VCaP (cell line): Measurements from ENCODE around the gene CCDC102A.

Experiments
- H3K27ac ChIP-seq: fragments of 450-650 bp; 2 replicates; pipeline ENCODE4 v1.5.1; 2017
- CTCF ChIP-seq: fragments of 450-650 bp; conservative IDR thresholded peaks from 2 replicates; pipeline ENCODE4 v1.5.1; 2017; ENCODE audit warnings: mild to moderate bottlenecking, moderate library complexity

CCDC102A gene

DNA sequence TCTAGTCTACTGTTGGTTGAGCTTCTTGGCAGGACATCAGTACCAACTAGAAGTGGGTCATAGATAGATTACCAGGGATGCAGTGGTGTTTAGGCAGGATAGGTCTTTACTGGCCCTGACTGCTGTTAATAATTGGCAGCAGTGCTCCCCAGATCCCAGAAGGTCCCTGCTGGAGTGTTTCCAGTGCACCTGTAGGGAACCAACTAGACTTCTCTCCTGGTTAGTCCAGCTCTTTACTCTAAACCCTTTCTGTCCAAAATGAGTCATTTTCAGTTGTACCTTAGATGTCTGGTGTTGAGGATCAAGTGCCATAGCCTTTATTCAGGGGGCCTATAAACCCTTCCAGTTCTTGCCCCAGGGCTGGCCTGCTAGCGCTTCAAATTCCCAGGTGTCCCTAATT, 65.2 kb downstream of the CCDC102A start:
- H3K27ac ChIP-seq = no peak overlapping the region
- no peak for TF ChIP-seq CTCF

GRCh38 chr16:57470711-57471110, 65.7 kb downstream of the CCDC102A start:
- no peak overlapping the region for H3K27ac ChIP-seq
- TF ChIP-seq CTCF = no peak

GRCh38 chr16:57469917-57470470, 66.4 kb downstream of the CCDC102A start:
- no peak overlapping the region for H3K27ac ChIP-seq
- TF ChIP-seq CTCF = no peak

DNA sequence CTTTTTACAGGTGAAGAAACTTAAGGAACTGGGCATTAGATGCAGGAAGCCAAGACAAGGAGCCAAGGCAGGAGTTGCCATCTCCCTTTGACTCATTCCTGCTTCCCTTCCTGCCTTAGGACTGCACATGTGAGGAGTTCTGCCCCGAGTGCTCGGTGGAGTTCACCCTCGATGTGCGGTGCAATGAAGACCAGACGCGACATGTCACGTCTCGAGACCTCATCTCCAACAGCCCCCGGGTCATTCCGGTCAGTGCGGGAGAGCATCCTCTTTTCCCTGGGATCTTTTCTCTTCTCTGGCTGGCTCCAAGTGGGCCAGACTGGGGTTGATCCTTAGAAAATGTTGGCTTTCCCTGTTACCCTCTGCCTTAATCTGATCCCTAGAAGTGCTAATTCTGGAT, 67.3 kb downstream of the CCDC102A start:
- TF ChIP-seq CTCF = no peak

GRCh38 chr16:57468346-57468745, 68.0 kb downstream of the CCDC102A start:
- no peak for TF ChIP-seq CTCF

More for the DNA sequence above, 67.3 kb downstream of the CCDC102A start:
- H3K27ac ChIP-seq = no peak overlapping the region

DNA sequence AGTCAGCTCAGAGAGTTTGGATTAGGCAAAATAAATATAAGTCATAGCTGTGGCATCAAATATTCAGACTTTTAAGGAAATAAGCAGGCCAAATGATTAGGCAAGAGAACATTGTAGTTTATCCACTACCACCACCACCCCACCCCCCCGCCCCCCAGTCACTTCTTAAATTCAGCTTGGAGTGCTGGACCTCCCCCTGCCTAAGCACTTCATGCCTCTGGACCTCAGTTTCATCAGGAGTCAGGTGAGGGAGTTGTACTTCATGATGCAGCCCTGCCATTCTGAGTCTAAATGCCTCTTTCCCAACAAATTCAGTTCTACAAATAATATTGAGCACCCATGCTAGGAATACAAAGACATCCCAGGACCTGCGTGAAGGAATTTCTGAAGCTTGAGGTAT, 71.8 kb downstream of the CCDC102A start:
- TF ChIP-seq CTCF = no peak
- H3K27ac ChIP-seq = no peak overlapping the region

More at GRCh38 chr16:57468346-57468745, 68.0 kb downstream of the CCDC102A start:
- no peak overlapping the region for H3K27ac ChIP-seq

- no peak for TF ChIP-seq CTCF
- peak overlapping the region; percentile 74; the same call in 1 of the 2 replicates for H3K27ac ChIP-seq
These were observed 73.4 kb downstream of the CCDC102A start for GRCh38 chr16:57462978-57463362.
